Smooth muscle cell (in vitro differentiated cells): Measurements from ENCODE around the gene ERC1. TPM values are rescaled to one million over a fixed set of nuclear protein-coding genes. Genes with fewer than 3 reads are reported as not detected.
"Not testable (repeated sequence)": the region's sequence is repeated elsewhere in the genome, so short reads cannot be mapped to it uniquely, and the experiment has no call there.

Experiments used
- DNase-seq: peaks from one replicate; lab custom pipeline; 2025; ENCODE audit not compliant: unreplicated experiment; lab: John Stamatoyannopoulos, UW
- H2AFZ ChIP-seq: fragments of 200-600 bp; sonication (generic); 2 replicates; pipeline ENCODE4 v1.6.0; 2016; ENCODE audit warnings: antibody characterized with exemption, low read depth, mild to moderate bottlenecking
- H3F3A ChIP-seq: fragments of 200-600 bp; sonication (generic); 2 replicates; pipeline ENCODE4 v1.6.0; 2017; ENCODE audit warnings: antibody characterized with exemption, low read depth
- H3K27ac ChIP-seq: fragments of 200-600 bp; sonication (generic); 2 replicates; pipeline ENCODE4 v1.5.1; 2016; ENCODE audit warnings: low read depth, mild to moderate bottlenecking
- H3K27me3 ChIP-seq: fragments of 200-600 bp; sonication (generic); 2 replicates; pipeline ENCODE4 v1.6.1; 2016; ENCODE audit warnings: low read depth, mild to moderate bottlenecking
- H3K36me3 ChIP-seq: fragments of 200-600 bp; sonication (generic); 2 replicates; pipeline ENCODE4 v1.5.1; 2016; ENCODE audit warnings: low read depth
- H3K4me1 ChIP-seq: fragments of 200-600 bp; sonication (generic); 2 replicates; pipeline ENCODE4 v1.5.1; 2016; ENCODE audit warnings: low read depth
- H3K4me2 ChIP-seq: fragments of 200-600 bp; sonication (generic); 2 replicates; pipeline ENCODE4 v1.6.0; 2016; ENCODE audit warnings: mild to moderate bottlenecking
- H3K4me3 ChIP-seq: fragments of 200-600 bp; sonication (generic); 2 replicates; pipeline ENCODE4 v1.5.1; 2016; ENCODE audit warnings: mild to moderate bottlenecking
- H3K79me2 ChIP-seq: fragments of 200-600 bp; sonication (generic); 2 replicates; pipeline ENCODE4 v1.6.0; 2016; ENCODE audit warnings: low read depth, mild to moderate bottlenecking
- H3K9ac ChIP-seq: fragments of 200-600 bp; sonication (generic); 2 replicates; pipeline ENCODE4 v1.6.0; 2016; ENCODE audit warnings: low read depth
- H3K9me3 ChIP-seq: fragments of 200-600 bp; sonication (generic); replicated peaks from 2 replicates; pipeline ENCODE4 v1.5.1; 2016; ENCODE audit warnings: low read depth
- H4K20me1 ChIP-seq: fragments of 200-600 bp; sonication (generic); 2 replicates; pipeline ENCODE4 v1.6.0; 2016; ENCODE audit warnings: low read depth
- WGBS: methylation state at CpG from one replicate; pipeline ENCODE4 v1.1.7; 2016; ENCODE audit warnings: low lambda C conversion rate; 5-methylcytosine and 5-hydroxymethylcytosine counted together
- polyA plus RNA-seq: library from polyadenylated mRNA; unstranded; fragments of >200 nt; fragmentation: Nextera tagmentation; extraction: Ambion mirVana; gene quantifications from 2 replicates; pipeline ENCODE4 v1.2.1, GENCODE V29; 2016
- total RNA-seq: library from RNA; depleted of rRNA; stranded (reverse); fragments of >200 nt; gene quantifications from 2 replicates; pipeline ENCODE4 v1.2.3, GENCODE V29; 2014
- TF ChIP-seq, protein P1 (sequence below): fragments of 200-600 bp; sonication (generic); IDR thresholded peaks from 2 replicates; pipeline ENCODE4 v1.5.1; 2017; ENCODE audit warnings: borderline replicate concordance, mild to moderate bottlenecking, antibody characterized with exemption; ENCODE audit not compliant: insufficient read depth, poor library complexity, severe bottlenecking

The ERC1 gene
- total and polyA plus RNA-seq, 2 experiments from 2014 or later: 13.8 to 17.6 TPM

- H3K4me2 ChIP-seq: no peak overlapping the region
- no peaks in the 10 kb centered on the region for H3K36me3 ChIP-seq
- no peak overlapping the region for H3K9ac ChIP-seq
- H3K79me2 ChIP-seq: peaks cover 40% of the 10 kb centered on the region
- H2AFZ ChIP-seq: no peak overlapping the region
- 92% methylated on average over 4 of the region's 4 CpGs for whole genome bisulfite sequencing
- no peaks in the 10 kb centered on the region for H3K4me1 ChIP-seq
- no peak overlapping the region for H3K4me3 ChIP-seq
- TF ChIP-seq, protein P1, sequence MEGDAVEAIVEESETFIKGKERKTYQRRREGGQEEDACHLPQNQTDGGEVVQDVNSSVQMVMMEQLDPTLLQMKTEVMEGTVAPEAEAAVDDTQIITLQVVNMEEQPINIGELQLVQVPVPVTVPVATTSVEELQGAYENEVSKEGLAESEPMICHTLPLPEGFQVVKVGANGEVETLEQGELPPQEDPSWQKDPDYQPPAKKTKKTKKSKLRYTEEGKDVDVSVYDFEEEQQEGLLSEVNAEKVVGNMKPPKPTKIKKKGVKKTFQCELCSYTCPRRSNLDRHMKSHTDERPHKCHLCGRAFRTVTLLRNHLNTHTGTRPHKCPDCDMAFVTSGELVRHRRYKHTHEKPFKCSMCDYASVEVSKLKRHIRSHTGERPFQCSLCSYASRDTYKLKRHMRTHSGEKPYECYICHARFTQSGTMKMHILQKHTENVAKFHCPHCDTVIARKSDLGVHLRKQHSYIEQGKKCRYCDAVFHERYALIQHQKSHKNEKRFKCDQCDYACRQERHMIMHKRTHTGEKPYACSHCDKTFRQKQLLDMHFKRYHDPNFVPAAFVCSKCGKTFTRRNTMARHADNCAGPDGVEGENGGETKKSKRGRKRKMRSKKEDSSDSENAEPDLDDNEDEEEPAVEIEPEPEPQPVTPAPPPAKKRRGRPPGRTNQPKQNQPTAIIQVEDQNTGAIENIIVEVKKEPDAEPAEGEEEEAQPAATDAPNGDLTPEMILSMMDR: no peak
- peaks cover 52% of the 10 kb centered on the region for H4K20me1 ChIP-seq
- H3K9me3 ChIP-seq: no peaks in the 10 kb centered on the region
- H3K27me3 ChIP-seq: no peaks in the 10 kb centered on the region
- H3K27ac ChIP-seq: no peak overlapping the region
- DNase-seq: no peak
- peaks cover 4% of the 10 kb centered on the region for H3F3A ChIP-seq
These were observed 100.3 kb downstream of the ERC1 start for GRCh38 chr12:1091350-1091749.

DNA sequence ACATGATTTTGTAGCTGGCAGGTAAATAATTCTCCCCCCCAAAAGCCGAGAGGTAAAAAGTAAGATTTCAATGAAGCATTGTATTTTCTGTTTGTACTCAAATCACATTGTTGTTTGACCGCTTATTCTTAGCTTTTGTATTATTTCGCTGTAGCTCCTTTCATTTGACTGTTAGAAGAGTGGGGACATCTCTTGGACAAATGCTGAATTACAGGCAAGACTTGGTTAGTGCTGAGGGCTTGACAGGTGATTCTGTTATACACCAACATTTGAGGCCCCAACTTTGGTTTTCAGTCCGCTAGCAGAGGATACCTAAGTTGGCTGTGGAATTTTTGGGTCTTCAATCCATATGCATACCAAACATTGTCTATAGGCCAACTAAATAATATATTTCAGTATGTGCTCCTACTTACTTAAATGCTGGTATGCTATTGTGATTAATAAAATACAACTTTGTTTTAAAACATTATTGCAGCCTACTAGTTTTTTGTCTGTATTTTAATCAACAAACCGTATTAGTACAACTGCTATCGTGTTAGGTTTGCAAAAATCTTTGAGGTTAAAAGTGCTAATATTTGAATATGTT, 102.2 kb downstream of the ERC1 start:
- no peak overlapping the region for H3K4me3 ChIP-seq
- no peak overlapping the region for H3K27ac ChIP-seq
- peaks cover 71% of the 10 kb centered on the region for H4K20me1 ChIP-seq
- H3K4me2 ChIP-seq: no peak overlapping the region
- H3K4me1 ChIP-seq: no peaks in the 10 kb centered on the region
- DNase-seq: no peak
- no peaks in the 10 kb centered on the region for H3K36me3 ChIP-seq
- H2AFZ ChIP-seq: no peak overlapping the region
- no peaks in the 10 kb centered on the region for H3K27me3 ChIP-seq
- H3F3A ChIP-seq: peaks cover 4% of the 10 kb centered on the region
- WGBS: 44% methylated on average over 6 of the region's 6 CpGs
- TF ChIP-seq, protein P1: peak; percentile 63
- H3K9ac ChIP-seq: no peak overlapping the region
- no peaks in the 10 kb centered on the region for H3K9me3 ChIP-seq
- H3K79me2 ChIP-seq: peaks cover 54% of the 10 kb centered on the region

DNA sequence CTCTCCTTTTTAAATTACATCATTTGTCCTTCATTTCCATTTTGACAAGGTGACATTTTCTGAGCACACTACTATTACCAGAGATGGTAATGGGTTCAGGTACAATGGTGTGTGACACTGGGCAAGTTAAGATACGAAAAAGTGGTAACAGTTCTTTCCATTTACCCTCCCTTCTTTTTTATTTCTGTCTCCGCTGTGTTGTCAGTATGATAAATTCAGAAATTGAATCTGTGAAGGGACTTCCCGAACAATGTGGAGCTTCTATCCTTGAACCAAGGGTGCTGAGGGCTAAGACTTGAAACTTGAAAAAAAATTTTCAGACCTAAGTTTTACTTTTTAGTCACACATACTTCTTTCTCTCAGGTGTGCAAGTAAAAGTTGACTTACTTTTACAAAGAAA, 103.7 kb downstream of the ERC1 start:
- Histone ChIP-seq H3K4me2 (no peak overlapping the region), H3K27me3 (no peaks in the 10 kb centered on the region), H3K79me2 (peaks cover 68% of the 10 kb centered on the region), H3K4me1 (no peaks in the 10 kb centered on the region), H3K27ac (no peak overlapping the region), H3K9ac (no peak overlapping the region), H3K4me3 (no peak overlapping the region), H2AFZ (no peak overlapping the region), H3K9me3 (no peaks in the 10 kb centered on the region), H3F3A (peaks cover 4% of the 10 kb centered on the region), H4K20me1 (peaks cover 86% of the 10 kb centered on the region), H3K36me3 (no peaks in the 10 kb centered on the region)
- no peak for DNase-seq
- 96% methylated on average over 3 of the region's 3 CpGs for WGBS
- TF ChIP-seq, protein P1: no peak

DNA sequence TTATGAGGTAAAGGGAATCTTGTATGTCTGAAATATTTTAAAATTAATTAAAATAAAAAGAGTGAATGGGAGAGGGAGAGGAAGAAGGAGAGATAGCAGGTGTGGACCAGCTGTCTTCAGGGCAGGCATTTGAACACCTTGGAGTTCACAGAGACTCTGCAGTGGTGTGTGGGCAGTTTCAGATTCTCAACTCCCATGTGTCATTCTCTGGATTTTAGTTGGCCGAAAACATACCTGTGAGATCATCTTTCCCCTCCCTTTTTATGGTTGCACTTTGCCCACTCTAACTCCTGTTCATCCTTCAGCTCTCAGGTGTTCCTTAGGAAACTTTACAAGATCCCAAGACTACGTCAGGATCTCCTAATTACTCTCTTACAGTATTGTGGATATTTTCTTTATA, 108.1 kb downstream of the ERC1 start:
- Histone ChIP-seq H3K4me2 (no peak overlapping the region), H3K27me3 (no peaks in the 10 kb centered on the region), H3K9ac (no peak overlapping the region), H4K20me1 (peaks cover 98% of the 10 kb centered on the region), H3K4me3 (no peak overlapping the region), H3K79me2 (peaks cover 64% of the 10 kb centered on the region), H2AFZ (no peak overlapping the region), H3K4me1 (peaks cover 19% of the 10 kb centered on the region), H3K9me3 (no peaks in the 10 kb centered on the region), H3K27ac (no peak overlapping the region), H3K36me3 (no peaks in the 10 kb centered on the region), H3F3A (no peaks in the 10 kb centered on the region)
- WGBS: 97% methylated on average over 2 of the region's 2 CpGs
- TF ChIP-seq, protein P1: no peak
- no peak for DNase-seq

- not testable (repeated sequence) for H3K36me3 ChIP-seq, H3K9ac ChIP-seq, H3K4me3 ChIP-seq, DNase-seq, H3F3A ChIP-seq, H3K9me3 ChIP-seq, H2AFZ ChIP-seq, H3K27ac ChIP-seq, H3K27me3 ChIP-seq, H3K4me2 ChIP-seq
- Histone ChIP-seq H3K79me2 (peaks cover 63% of the 10 kb centered on the region), H4K20me1 (peaks cover 97% of the 10 kb centered on the region), H3K4me1 (peaks cover 22% of the 10 kb centered on the region)
- WGBS: 94% methylated on average over 2 of the region's 2 CpGs
These were observed 108.6 kb downstream of the ERC1 start for GRCh38 chr12:1099618-1100017.
